GM23248 (cell line): Measurements from ENCODE around the gene VEGFB. TPM values are rescaled to one million over a fixed set of nuclear protein-coding genes. Genes with fewer than 3 reads are reported as not detected.

ENCODE experiments used
- DNase-seq: peaks from one replicate; pipeline ENCODE4 v3.0.0-alpha.2; 2015
- H2AFZ ChIP-seq: fragments of 200-600 bp; sonication (generic); 2 replicates; pipeline ENCODE4 v1.6.1; 2016; ENCODE audit warnings: antibody characterized with exemption
- H3F3A ChIP-seq: fragments of 200-600 bp; sonication (generic); 2 replicates; pipeline ENCODE4 v1.6.1; 2016; ENCODE audit warnings: mild to moderate bottlenecking, antibody characterized with exemption, mixed run types; ENCODE audit not compliant: insufficient read depth
- H3K27ac ChIP-seq: fragments of 200-600 bp; sonication (generic); 2 replicates; pipeline ENCODE4 v1.5.1; 2016; ENCODE audit warnings: mild to moderate bottlenecking
- H3K27me3 ChIP-seq: fragments of 200-600 bp; sonication (generic); replicated peaks from 2 replicates; pipeline ENCODE4 v1.6.1; 2016; ENCODE audit warnings: mild to moderate bottlenecking; ENCODE audit not compliant: insufficient read depth
- H3K36me3 ChIP-seq: fragments of 200-600 bp; sonication (generic); 2 replicates; pipeline ENCODE4 v1.6.1; 2016; ENCODE audit warnings: low read depth, mild to moderate bottlenecking
- H3K4me1 ChIP-seq: fragments of 200-600 bp; sonication (generic); 2 replicates; pipeline ENCODE4 v1.6.1; 2016; ENCODE audit warnings: mild to moderate bottlenecking; ENCODE audit not compliant: insufficient read depth
- H3K4me2 ChIP-seq: fragments of 200-600 bp; sonication (generic); one replicate; pipeline ENCODE4 v1.6.1; 2016; ENCODE audit warnings: mild to moderate bottlenecking; ENCODE audit not compliant: unreplicated experiment
- H3K4me3 ChIP-seq: fragments of 200-600 bp; sonication (generic); 2 replicates; pipeline ENCODE4 v1.5.1; 2016; ENCODE audit warnings: mild to moderate bottlenecking
- H3K79me2 ChIP-seq: fragments of 200-600 bp; sonication (generic); 2 replicates; pipeline ENCODE4 v1.6.1; 2016; ENCODE audit warnings: mild to moderate bottlenecking; ENCODE audit not compliant: insufficient read depth
- H3K9ac ChIP-seq: fragments of 200-600 bp; sonication (generic); 2 replicates; pipeline ENCODE4 v1.6.1; 2016; ENCODE audit warnings: mild to moderate bottlenecking
- H3K9me2 ChIP-seq: fragments of 200-600 bp; sonication (generic); 2 replicates; pipeline ENCODE4 v1.6.1; 2016; ENCODE audit warnings: mixed run types, mild to moderate bottlenecking, moderate library complexity; ENCODE audit not compliant: insufficient read depth
- H3K9me3 ChIP-seq: fragments of 200-600 bp; sonication (generic); one replicate; pipeline ENCODE4 v1.6.1; 2017; ENCODE audit warnings: low read depth
- H4K20me1 ChIP-seq: fragments of 200-600 bp; sonication (generic); 2 replicates; pipeline ENCODE4 v1.6.0; 2016; ENCODE audit not compliant: insufficient read depth
- EZH2 ChIP-seq: fragments of 200-600 bp; sonication (generic); IDR thresholded peaks from 2 replicates; pipeline ENCODE4 v1.6.1; 2018; ENCODE audit warnings: antibody characterized with exemption, mild to moderate bottlenecking; ENCODE audit not compliant: insufficient read depth, poor library complexity, severe bottlenecking
- EZH2phosphoT487 ChIP-seq: fragments of 200-600 bp; sonication (generic); IDR thresholded peaks from 2 replicates; pipeline ENCODE4 v1.6.1; 2018; ENCODE audit warnings: antibody characterized with exemption, moderate library complexity, mild to moderate bottlenecking, low read depth; ENCODE audit not compliant: insufficient read depth
- WGBS, 2 experiments: methylation state at CpG; one replicate each; pipeline ENCODE4 v1.1.6; 2015 to 2017; ENCODE audit warnings: low lambda C conversion rate in 2 of 2, low coverage in 1 of 2; ENCODE audit errors: missing lambda C conversion rate in 2 of 2; 5-methylcytosine and 5-hydroxymethylcytosine counted together
- in situ Hi-C: fragments of 300-500 bp; cut with MboI; formaldehyde crosslinking; loops from 2 replicates; pipeline ENCODE4 v1.15.0; 2020
- polyA plus RNA-seq: library from polyadenylated mRNA; unstranded; fragments of >200 nt; fragmentation: Nextera tagmentation; extraction: Ambion mirVana; gene quantifications from 2 replicates; pipeline ENCODE4 v1.2.1, GENCODE V29; 2016
- total RNA-seq: library from RNA; depleted of rRNA; stranded (reverse); fragments of >200 nt; shearing (Covaris generic); gene quantifications from 2 replicates; pipeline ENCODE4 v1.2.3, GENCODE V29; 2014

VEGFB gene
- total and polyA plus RNA-seq, 2 experiments from 2014 or later: 21.6 to 27.8 TPM

DNA sequence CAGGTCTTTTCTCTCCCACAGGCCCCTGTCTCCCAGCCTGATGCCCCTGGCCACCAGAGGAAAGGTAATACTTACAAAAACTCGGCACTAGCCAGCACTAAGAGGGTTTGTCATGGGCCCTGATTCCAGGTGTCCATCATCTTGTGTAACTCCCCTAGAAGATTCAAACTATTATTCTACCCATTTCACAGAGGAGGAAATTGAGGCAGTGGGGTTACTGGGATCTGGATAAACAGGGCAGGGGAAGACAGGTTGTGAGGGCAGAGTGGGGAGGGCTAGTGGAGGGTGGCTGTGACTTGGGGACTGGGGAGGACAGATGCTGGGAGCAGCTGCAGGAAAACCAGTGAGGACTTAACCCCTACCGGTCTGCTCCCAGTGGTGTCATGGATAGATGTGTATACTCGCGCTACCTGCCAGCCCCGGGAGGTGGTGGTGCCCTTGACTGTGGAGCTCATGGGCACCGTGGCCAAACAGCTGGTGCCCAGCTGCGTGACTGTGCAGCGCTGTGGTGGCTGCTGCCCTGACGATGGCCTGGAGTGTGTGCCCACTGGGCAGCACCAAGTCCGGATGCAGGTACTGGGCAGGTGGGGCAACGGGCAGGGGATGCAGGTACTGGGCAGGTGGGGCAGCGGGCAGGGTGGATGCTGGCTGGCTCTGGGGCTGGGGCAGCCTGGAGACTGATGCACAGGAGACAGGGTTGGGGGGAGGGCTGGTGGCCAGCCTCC is 1.2 kb downstream of the VEGFB start:
- in situ Hi-C loops: no loop called here
- 0 out of 2 replicates have a peak, but pooled peaks cover 15% of the 10 kb centered on the region for H3K79me2 ChIP-seq
- no peak overlapping the region for H3K27ac ChIP-seq
- no peaks in the 10 kb centered on the region for H3K27me3 ChIP-seq
- H4K20me1 ChIP-seq: no peaks in the 10 kb centered on the region
- H2AFZ ChIP-seq: no peak overlapping the region
- peak overlapping the region; percentile 82 for H3K4me3 ChIP-seq
- TF ChIP-seq EZH2phosphoT487: no peak
- no peak for TF ChIP-seq EZH2
- peaks cover 6% of the 10 kb centered on the region for H3K4me1 ChIP-seq
- DNase-seq: no peak
- H3F3A ChIP-seq: peaks cover 10% of the 10 kb centered on the region; the same call in 1 of the 2 replicates
- H3K9me2 ChIP-seq: no peaks in the 10 kb centered on the region
- H3K9ac ChIP-seq: peak overlapping the region; percentile 63
- no peaks in the 10 kb centered on the region for H3K36me3 ChIP-seq
- no peaks in the 10 kb centered on the region for H3K9me3 ChIP-seq
- 71 to 76% methylated on average over 11 to 12 of the region's 12 CpGs for WGBS, 2 experiments
- H3K4me2 ChIP-seq: peak overlapping the region; percentile 80

DNA sequence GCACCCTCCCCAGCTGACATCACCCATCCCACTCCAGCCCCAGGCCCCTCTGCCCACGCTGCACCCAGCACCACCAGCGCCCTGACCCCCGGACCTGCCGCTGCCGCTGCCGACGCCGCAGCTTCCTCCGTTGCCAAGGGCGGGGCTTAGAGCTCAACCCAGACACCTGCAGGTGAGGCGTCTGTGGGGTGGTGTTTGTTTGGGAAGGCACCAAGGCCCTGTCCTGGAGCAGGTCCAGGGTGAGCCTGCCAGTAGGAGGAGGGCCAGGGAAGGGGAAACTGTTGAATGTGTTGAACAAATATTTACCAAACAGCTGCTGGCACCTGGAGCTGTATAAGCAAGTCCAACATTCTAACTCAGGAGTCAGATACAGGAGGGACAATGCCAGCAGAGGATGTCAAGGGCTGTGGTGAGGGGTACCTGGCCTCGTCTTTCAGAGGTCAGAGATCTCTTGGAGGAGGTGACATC is 3.1 kb downstream of the VEGFB start:
- H3K4me1 ChIP-seq: peaks cover 6% of the 10 kb centered on the region
- H3K4me3 ChIP-seq: no peak overlapping the region
- peaks cover 19% of the 10 kb centered on the region for H3K79me2 ChIP-seq
- WGBS, 2 experiments: 81 to 88% methylated on average over 10 to 12 of the region's 12 CpGs
- H3K27me3 ChIP-seq: no peaks in the 10 kb centered on the region
- H3K9me3 ChIP-seq: no peaks in the 10 kb centered on the region
- no peak overlapping the region for H3K27ac ChIP-seq
- no peaks in the 10 kb centered on the region for H3K9me2 ChIP-seq
- no peak for DNase-seq
- no peaks in the 10 kb centered on the region for H4K20me1 ChIP-seq
- TF ChIP-seq EZH2 (no peak), EZH2phosphoT487 (no peak)
- peaks cover 10% of the 10 kb centered on the region; the same call in 1 of the 2 replicates for H3F3A ChIP-seq
- H2AFZ ChIP-seq: no peak overlapping the region
- H3K9ac ChIP-seq: no peak overlapping the region
- in situ Hi-C loops: no loop called here
- H3K36me3 ChIP-seq: no peaks in the 10 kb centered on the region
- no peak overlapping the region for H3K4me2 ChIP-seq

DNA sequence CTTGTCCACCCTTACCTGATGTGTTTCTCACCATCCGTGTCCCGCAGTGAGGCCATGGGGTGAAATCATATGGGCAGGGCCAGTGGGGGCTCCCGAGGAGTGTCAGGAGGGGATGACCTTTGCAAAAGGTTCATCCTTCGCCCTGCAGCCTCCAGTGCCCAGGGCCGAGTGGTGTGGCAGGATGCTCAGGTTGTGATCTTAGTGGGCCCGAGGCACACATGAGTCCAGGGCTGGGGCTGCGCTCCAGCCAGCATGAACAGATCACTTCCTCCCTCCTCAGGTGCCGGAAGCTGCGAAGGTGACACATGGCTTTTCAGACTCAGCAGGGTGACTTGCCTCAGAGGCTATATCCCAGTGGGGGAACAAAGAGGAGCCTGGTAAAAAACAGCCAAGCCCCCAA is 3.7 kb downstream of the VEGFB start:
- no peaks in the 10 kb centered on the region for H4K20me1 ChIP-seq
- no peak overlapping the region for H3K4me2 ChIP-seq
- H3K4me3 ChIP-seq: no peak overlapping the region
- in situ Hi-C loops: no loop called here
- H3K4me1 ChIP-seq: peaks cover 12% of the 10 kb centered on the region
- DNase-seq: no peak
- H3F3A ChIP-seq: peaks cover 10% of the 10 kb centered on the region; the same call in 1 of the 2 replicates
- H3K9ac ChIP-seq: no peak overlapping the region
- H3K27me3 ChIP-seq: no peaks in the 10 kb centered on the region
- no peaks in the 10 kb centered on the region for H3K9me2 ChIP-seq
- 88 to 91% methylated on average over 9 of the region's 9 CpGs for whole genome bisulfite sequencing, 2 experiments
- TF ChIP-seq EZH2 (no peak), EZH2phosphoT487 (no peak)
- no peaks in the 10 kb centered on the region for H3K9me3 ChIP-seq
- H2AFZ ChIP-seq: no peak overlapping the region
- no peak overlapping the region for H3K27ac ChIP-seq
- peaks cover 25% of the 10 kb centered on the region for H3K79me2 ChIP-seq
- no peaks in the 10 kb centered on the region for H3K36me3 ChIP-seq

DNA sequence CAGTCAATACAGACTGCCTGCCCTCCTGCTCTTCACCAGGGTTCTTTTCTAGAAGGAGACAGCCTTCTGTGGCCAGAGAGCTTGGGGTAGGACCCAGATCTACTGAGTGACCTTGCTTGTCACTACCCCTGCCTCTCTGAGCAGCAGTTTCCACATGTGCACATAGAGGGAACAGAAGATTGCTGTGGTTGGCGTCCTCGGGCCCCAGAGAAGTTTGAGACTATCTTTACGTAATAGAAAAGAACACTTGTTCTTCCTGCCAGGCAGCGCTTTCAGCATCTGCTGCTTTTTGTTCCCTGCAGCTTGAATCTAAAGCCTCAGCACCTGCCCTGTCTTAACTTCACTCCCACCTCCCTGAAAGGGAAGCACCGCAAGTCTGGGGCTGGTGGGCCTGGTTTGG is 4.6 kb downstream of the VEGFB start:
- Histone ChIP-seq H3K9me2 (no peaks in the 10 kb centered on the region), H2AFZ (no peak overlapping the region), H3K36me3 (no peaks in the 10 kb centered on the region; the same call in 1 of the 2 replicates), H3K27me3 (no peaks in the 10 kb centered on the region), H3K79me2 (peaks cover 33% of the 10 kb centered on the region), H3K9ac (no peak overlapping the region), H3K4me2 (no peak overlapping the region), H3K4me1 (peaks cover 15% of the 10 kb centered on the region), H4K20me1 (no peaks in the 10 kb centered on the region), H3K4me3 (no peak overlapping the region), H3F3A (peaks cover 10% of the 10 kb centered on the region; the same call in 1 of the 2 replicates), H3K27ac (no peak overlapping the region), H3K9me3 (no peaks in the 10 kb centered on the region)
- 70 to 73% methylated on average over 5 of the region's 5 CpGs for WGBS, 2 experiments
- TF ChIP-seq EZH2: no peak
- no peak for TF ChIP-seq EZH2phosphoT487
- in situ Hi-C loops: no loop called here
- DNase-seq: no peak
